GM23338 (cell line): ENCODE measurements around the gene EDA. TPM values are rescaled to one million over a fixed set of nuclear protein-coding genes. Genes with fewer than 3 reads are reported as not detected.

Source experiments
- ATAC-seq: fragments of 200-7000 bp; cut with Tn5 transposase; 3 replicates; pipeline ENCODE4 v1.9.1; 2020
- DNase-seq: peaks from one replicate; pipeline ENCODE4 v3.0.0-alpha.2; 2015; ENCODE audit warnings: low spot score
- H2AFZ ChIP-seq: fragments of 200-600 bp; sonication (generic); 2 replicates; pipeline ENCODE4 v1.8.0; 2016; ENCODE audit warnings: antibody characterized with exemption, mild to moderate bottlenecking, moderate library complexity
- H3F3A ChIP-seq: fragments of 200-600 bp; sonication (generic); replicated peaks from 2 replicates; pipeline ENCODE4 v1.8.0; 2017; ENCODE audit warnings: antibody characterized with exemption, mixed run types, low read depth
- H3K27ac ChIP-seq: fragments of 200-600 bp; sonication (generic); 2 replicates; pipeline ENCODE4 v1.6.1; 2016; ENCODE audit warnings: low read depth
- H3K27me3 ChIP-seq: fragments of 200-600 bp; sonication (generic); 2 replicates; pipeline ENCODE4 v1.8.0; 2016; ENCODE audit warnings: mild to moderate bottlenecking, mixed run types, moderate library complexity; ENCODE audit not compliant: insufficient read depth
- H3K36me3 ChIP-seq: fragments of 200-600 bp; sonication (generic); 2 replicates; pipeline ENCODE4 v1.8.0; 2016; ENCODE audit warnings: mild to moderate bottlenecking; ENCODE audit not compliant: insufficient read depth
- H3K4me1 ChIP-seq: fragments of 200-600 bp; sonication (generic); 2 replicates; pipeline ENCODE4 v1.8.0; 2016; ENCODE audit warnings: mild to moderate bottlenecking, moderate library complexity; ENCODE audit not compliant: insufficient read depth
- H3K4me2 ChIP-seq: fragments of 200-600 bp; sonication (generic); 2 replicates; pipeline ENCODE4 v1.7.1; 2017; ENCODE audit warnings: mixed run types
- H3K4me3 ChIP-seq: fragments of 200-600 bp; sonication (generic); 2 replicates; pipeline ENCODE4 v1.6.1; 2016; ENCODE audit warnings: mixed run types
- H3K79me2 ChIP-seq: fragments of 200-600 bp; sonication (generic); replicated peaks from 2 replicates; pipeline ENCODE4 v1.8.0; 2017; ENCODE audit warnings: mild to moderate bottlenecking; ENCODE audit not compliant: insufficient read depth
- H3K9me2 ChIP-seq: fragments of 200-600 bp; sonication (generic); 2 replicates; pipeline ENCODE4 v1.8.0; 2017; ENCODE audit not compliant: insufficient read depth
- H4K20me1 ChIP-seq: fragments of 200-600 bp; sonication (generic); replicated peaks from 2 replicates; pipeline ENCODE4 v1.8.0; 2017; ENCODE audit warnings: mild to moderate bottlenecking; ENCODE audit not compliant: insufficient read depth
- H3K27ac Mint-ChIP-seq: 2 replicates; pipeline ENCODE4 v1.8.0; 2020; ENCODE audit warnings: inconsistent platforms, mild to moderate bottlenecking, moderate library complexity, mixed read lengths
- H3K27me3 Mint-ChIP-seq: 3 replicates; pipeline ENCODE4 v1.8.0; 2022; ENCODE audit warnings: low read depth, mild to moderate bottlenecking, moderate library complexity, mixed read lengths, inconsistent platforms; ENCODE audit not compliant: insufficient read depth, poor library complexity
- H3K36me3 Mint-ChIP-seq: 3 replicates; pipeline ENCODE4 v1.8.0; 2021; ENCODE audit warnings: low read depth, mild to moderate bottlenecking, inconsistent platforms, moderate library complexity, mixed read lengths
- H3K4me1 Mint-ChIP-seq: 3 replicates; pipeline ENCODE4 v1.8.0; 2020; ENCODE audit warnings: mild to moderate bottlenecking, inconsistent platforms, mixed read lengths
- H3K4me3 Mint-ChIP-seq: 3 replicates; pipeline ENCODE4 v1.8.0; 2021; ENCODE audit warnings: moderate library complexity, mild to moderate bottlenecking, inconsistent platforms, mixed read lengths
- H3K9me3 Mint-ChIP-seq: 3 replicates; pipeline ENCODE4 v1.8.0; 2020; ENCODE audit warnings: moderate library complexity, mild to moderate bottlenecking, inconsistent platforms, mixed read lengths
- CREB1 ChIP-seq: fragments of 250-450 bp; sonication (Bioruptor Pico); IDR thresholded peaks from 2 replicates; pipeline ENCODE4 v1.5.0; 2020; ENCODE audit warnings: low read depth, mild to moderate bottlenecking, moderate library complexity
- EZH2 ChIP-seq: fragments of 200-600 bp; sonication (generic); IDR thresholded peaks from one replicate; pipeline ENCODE4 v1.8.0; 2017; ENCODE audit warnings: antibody characterized with exemption, mild to moderate bottlenecking, low read depth; ENCODE audit not compliant: unreplicated experiment
- EZH2phosphoT487 ChIP-seq: fragments of 200-600 bp; sonication (generic); IDR thresholded peaks from one replicate; pipeline ENCODE4 v1.8.1; 2018; ENCODE audit warnings: antibody characterized with exemption; ENCODE audit not compliant: unreplicated experiment
- JUNB ChIP-seq: IDR thresholded peaks from one replicate; pipeline ENCODE4 v1.6.1; 2016; ENCODE audit warnings: antibody characterized with exemption; ENCODE audit not compliant: unreplicated experiment
- NANOG ChIP-seq: IDR thresholded peaks from 2 replicates; pipeline ENCODE4 v1.6.1; 2016; ENCODE audit warnings: antibody characterized with exemption, borderline replicate concordance
- POLR2AphosphoS5 ChIP-seq: IDR thresholded peaks from 2 replicates; pipeline ENCODE4 v1.6.1; 2016; ENCODE audit warnings: antibody characterized with exemption, low read depth
- STAT1 ChIP-seq: IDR thresholded peaks from one replicate; pipeline ENCODE4 v1.6.1; 2016; ENCODE audit warnings: antibody characterized with exemption; ENCODE audit not compliant: unreplicated experiment
- ZNF114 ChIP-seq: fragments of 250-450 bp; sonication (Bioruptor Pico); IDR thresholded peaks from 2 replicates; pipeline ENCODE4 v1.5.0; 2020; ENCODE audit warnings: mild to moderate bottlenecking, moderate library complexity
- ZNF331 ChIP-seq: fragments of 250-450 bp; sonication (Bioruptor Pico); IDR thresholded peaks from 2 replicates; pipeline ENCODE4 v1.5.0; 2020; ENCODE audit warnings: low read depth, mild to moderate bottlenecking, moderate library complexity
- polyA plus RNA-seq: library from polyadenylated mRNA; unstranded; fragments of >200 nt; fragmentation: Nextera tagmentation; extraction: Ambion mirVana; gene quantifications from 2 replicates; pipeline ENCODE4 v1.2.1, GENCODE V29; 2016
- total RNA-seq: library from RNA; depleted of rRNA; stranded (reverse); fragments of >200 nt; shearing (Covaris generic); gene quantifications from 2 replicates; pipeline ENCODE4 v1.2.3, GENCODE V29; 2014
- TF ChIP-seq, protein P1 (sequence below), 2 experiments: fragments of 200-600 bp in 1 of 2; sonication (generic) in 1 of 2; conservative IDR thresholded peaks; 2 replicates each; pipeline versions ENCODE4 v1.5.1 to v1.6.1; 2016 to 2017; ENCODE audit warnings: antibody characterized with exemption in 2 of 2, low read depth in 2 of 2, mild to moderate bottlenecking in 2 of 2, moderate library complexity in 1 of 2
- TF ChIP-seq, protein P2 (sequence below): fragments of 250-450 bp; sonication (Bioruptor Pico); IDR thresholded peaks from 2 replicates; pipeline ENCODE4 v1.5.0; 2020; ENCODE audit warnings: mild to moderate bottlenecking, moderate library complexity
- TF ChIP-seq, protein P3 (sequence below): IDR thresholded peaks from 2 replicates; pipeline ENCODE4 v1.6.1; 2016; ENCODE audit warnings: antibody characterized with exemption
- TF ChIP-seq, protein P4 (sequence below): IDR thresholded peaks from one replicate; pipeline ENCODE4 v1.6.1; 2018; ENCODE audit warnings: antibody characterized with exemption; ENCODE audit not compliant: unreplicated experiment

EDA gene
- total and polyA plus RNA-seq, 2 experiments from 2014 or later = 6.6 to 19.6 TPM

DNA sequence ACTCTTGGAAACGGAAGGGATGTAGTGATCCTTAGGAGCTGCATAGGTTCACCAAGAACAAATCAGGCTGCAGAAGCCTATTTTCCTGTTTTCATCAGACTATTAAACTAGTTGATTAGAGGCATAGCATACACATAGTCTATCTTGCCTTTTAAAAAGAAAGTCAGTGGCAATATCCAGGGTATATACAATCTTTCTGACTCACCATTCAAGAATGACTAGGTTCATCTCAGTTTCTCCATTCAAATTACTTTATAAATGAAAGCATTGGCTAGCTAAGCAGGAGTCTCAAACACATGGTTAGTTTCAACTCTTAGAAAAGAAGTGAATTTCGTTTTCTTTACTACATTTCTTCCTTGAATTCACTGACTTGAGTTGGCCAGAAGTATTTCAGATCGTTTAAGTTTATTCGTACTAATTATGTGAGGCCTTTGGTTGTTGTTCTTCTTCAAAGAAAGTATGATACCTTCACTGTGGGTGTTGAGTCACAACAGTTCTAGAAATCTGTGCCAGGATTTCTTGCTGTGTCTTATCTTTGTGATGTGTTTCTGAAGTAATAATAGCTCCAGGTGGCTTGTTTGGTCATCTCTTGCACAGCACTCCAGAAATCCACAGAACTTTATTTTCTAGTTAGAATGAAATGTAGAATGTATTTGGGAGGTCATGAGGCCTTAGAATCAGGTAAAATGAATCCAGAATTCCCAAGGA, 345.6 kb downstream of the EDA start:
- H3K36me3 Mint-ChIP-seq = no peaks in the 10 kb centered on the region
- H4K20me1 ChIP-seq = no peaks in the 10 kb centered on the region
- no peaks in the 10 kb centered on the region for H3K4me1 Mint-ChIP-seq
- H3K9me2 ChIP-seq = 0 out of 2 replicates have a peak, but pooled peaks cover 3% of the 10 kb centered on the region
- ATAC-seq (no peak), DNase-seq (no peak)
- H3K27me3 ChIP-seq = no peaks in the 10 kb centered on the region
- H3F3A ChIP-seq = no peaks in the 10 kb centered on the region
- no peaks in the 10 kb centered on the region for H3K79me2 ChIP-seq
- no peak overlapping the region for H3K27ac ChIP-seq
- no peaks in the 10 kb centered on the region for H3K27me3 Mint-ChIP-seq
- no peaks in the 10 kb centered on the region for H3K36me3 ChIP-seq
- H3K4me1 ChIP-seq = peaks cover 7% of the 10 kb centered on the region; the same call in 1 of the 2 replicates
- no peak overlapping the region for H3K27ac Mint-ChIP-seq
- H3K4me3 ChIP-seq = no peak overlapping the region
- TF ChIP-seq, protein P1, sequence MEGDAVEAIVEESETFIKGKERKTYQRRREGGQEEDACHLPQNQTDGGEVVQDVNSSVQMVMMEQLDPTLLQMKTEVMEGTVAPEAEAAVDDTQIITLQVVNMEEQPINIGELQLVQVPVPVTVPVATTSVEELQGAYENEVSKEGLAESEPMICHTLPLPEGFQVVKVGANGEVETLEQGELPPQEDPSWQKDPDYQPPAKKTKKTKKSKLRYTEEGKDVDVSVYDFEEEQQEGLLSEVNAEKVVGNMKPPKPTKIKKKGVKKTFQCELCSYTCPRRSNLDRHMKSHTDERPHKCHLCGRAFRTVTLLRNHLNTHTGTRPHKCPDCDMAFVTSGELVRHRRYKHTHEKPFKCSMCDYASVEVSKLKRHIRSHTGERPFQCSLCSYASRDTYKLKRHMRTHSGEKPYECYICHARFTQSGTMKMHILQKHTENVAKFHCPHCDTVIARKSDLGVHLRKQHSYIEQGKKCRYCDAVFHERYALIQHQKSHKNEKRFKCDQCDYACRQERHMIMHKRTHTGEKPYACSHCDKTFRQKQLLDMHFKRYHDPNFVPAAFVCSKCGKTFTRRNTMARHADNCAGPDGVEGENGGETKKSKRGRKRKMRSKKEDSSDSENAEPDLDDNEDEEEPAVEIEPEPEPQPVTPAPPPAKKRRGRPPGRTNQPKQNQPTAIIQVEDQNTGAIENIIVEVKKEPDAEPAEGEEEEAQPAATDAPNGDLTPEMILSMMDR (conservative IDR thresholded peaks at IDR 0.05; ENCODE audit: low read depth in 2 of 2) = no peak
- no peak for TF ChIP-seq ZNF114 (CRISPR knock-in tag)
- TF ChIP-seq, protein P2, sequence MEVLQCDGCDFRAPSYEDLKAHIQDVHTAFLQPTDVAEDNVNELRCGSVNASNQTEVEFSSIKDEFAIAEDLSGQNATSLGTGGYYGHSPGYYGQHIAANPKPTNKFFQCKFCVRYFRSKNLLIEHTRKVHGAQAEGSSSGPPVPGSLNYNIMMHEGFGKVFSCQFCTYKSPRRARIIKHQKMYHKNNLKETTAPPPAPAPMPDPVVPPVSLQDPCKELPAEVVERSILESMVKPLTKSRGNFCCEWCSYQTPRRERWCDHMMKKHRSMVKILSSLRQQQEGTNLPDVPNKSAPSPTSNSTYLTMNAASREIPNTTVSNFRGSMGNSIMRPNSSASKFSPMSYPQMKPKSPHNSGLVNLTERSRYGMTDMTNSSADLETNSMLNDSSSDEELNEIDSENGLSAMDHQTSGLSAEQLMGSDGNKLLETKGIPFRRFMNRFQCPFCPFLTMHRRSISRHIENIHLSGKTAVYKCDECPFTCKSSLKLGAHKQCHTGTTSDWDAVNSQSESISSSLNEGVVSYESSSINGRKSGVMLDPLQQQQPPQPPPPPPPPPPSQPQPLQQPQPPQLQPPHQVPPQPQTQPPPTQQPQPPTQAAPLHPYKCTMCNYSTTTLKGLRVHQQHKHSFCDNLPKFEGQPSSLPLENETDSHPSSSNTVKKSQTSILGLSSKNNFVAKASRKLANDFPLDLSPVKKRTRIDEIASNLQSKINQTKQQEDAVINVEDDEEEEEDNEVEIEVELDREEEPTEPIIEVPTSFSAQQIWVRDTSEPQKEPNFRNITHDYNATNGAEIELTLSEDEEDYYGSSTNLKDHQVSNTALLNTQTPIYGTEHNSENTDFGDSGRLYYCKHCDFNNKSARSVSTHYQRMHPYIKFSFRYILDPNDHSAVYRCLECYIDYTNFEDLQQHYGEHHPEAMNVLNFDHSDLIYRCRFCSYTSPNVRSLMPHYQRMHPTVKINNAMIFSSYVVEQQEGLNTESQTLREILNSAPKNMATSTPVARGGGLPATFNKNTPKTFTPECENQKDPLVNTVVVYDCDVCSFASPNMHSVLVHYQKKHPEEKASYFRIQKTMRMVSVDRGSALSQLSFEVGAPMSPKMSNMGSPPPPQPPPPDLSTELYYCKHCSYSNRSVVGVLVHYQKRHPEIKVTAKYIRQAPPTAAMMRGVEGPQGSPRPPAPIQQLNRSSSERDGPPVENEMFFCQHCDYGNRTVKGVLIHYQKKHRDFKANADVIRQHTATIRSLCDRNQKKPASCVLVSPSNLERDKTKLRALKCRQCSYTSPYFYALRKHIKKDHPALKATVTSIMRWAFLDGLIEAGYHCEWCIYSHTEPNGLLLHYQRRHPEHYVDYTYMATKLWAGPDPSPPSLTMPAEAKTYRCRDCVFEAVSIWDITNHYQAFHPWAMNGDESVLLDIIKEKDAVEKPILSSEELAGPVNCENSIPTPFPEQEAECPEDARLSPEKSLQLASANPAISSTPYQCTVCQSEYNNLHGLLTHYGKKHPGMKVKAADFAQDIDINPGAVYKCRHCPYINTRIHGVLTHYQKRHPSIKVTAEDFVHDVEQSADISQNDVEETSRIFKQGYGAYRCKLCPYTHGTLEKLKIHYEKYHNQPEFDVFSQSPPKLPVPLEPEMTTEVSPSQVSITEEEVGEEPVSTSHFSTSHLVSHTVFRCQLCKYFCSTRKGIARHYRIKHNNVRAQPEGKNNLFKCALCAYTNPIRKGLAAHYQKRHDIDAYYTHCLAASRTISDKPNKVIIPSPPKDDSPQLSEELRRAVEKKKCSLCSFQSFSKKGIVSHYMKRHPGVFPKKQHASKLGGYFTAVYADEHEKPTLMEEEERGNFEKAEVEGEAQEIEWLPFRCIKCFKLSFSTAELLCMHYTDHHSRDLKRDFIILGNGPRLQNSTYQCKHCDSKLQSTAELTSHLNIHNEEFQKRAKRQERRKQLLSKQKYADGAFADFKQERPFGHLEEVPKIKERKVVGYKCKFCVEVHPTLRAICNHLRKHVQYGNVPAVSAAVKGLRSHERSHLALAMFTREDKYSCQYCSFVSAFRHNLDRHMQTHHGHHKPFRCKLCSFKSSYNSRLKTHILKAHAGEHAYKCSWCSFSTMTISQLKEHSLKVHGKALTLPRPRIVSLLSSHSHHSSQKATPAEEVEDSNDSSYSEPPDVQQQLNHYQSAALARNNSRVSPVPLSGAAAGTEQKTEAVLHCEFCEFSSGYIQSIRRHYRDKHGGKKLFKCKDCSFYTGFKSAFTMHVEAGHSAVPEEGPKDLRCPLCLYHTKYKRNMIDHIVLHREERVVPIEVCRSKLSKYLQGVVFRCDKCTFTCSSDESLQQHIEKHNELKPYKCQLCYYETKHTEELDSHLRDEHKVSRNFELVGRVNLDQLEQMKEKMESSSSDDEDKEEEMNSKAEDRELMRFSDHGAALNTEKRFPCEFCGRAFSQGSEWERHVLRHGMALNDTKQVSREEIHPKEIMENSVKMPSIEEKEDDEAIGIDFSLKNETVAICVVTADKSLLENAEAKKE = no peak
- no peak for TF ChIP-seq EZH2phosphoT487
- no peak for TF ChIP-seq POLR2AphosphoS5
- TF ChIP-seq, protein P3, sequence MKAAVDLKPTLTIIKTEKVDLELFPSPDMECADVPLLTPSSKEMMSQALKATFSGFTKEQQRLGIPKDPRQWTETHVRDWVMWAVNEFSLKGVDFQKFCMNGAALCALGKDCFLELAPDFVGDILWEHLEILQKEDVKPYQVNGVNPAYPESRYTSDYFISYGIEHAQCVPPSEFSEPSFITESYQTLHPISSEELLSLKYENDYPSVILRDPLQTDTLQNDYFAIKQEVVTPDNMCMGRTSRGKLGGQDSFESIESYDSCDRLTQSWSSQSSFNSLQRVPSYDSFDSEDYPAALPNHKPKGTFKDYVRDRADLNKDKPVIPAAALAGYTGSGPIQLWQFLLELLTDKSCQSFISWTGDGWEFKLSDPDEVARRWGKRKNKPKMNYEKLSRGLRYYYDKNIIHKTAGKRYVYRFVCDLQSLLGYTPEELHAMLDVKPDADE = no peak
- TF ChIP-seq JUNB = no peak
- TF ChIP-seq, protein P4, sequence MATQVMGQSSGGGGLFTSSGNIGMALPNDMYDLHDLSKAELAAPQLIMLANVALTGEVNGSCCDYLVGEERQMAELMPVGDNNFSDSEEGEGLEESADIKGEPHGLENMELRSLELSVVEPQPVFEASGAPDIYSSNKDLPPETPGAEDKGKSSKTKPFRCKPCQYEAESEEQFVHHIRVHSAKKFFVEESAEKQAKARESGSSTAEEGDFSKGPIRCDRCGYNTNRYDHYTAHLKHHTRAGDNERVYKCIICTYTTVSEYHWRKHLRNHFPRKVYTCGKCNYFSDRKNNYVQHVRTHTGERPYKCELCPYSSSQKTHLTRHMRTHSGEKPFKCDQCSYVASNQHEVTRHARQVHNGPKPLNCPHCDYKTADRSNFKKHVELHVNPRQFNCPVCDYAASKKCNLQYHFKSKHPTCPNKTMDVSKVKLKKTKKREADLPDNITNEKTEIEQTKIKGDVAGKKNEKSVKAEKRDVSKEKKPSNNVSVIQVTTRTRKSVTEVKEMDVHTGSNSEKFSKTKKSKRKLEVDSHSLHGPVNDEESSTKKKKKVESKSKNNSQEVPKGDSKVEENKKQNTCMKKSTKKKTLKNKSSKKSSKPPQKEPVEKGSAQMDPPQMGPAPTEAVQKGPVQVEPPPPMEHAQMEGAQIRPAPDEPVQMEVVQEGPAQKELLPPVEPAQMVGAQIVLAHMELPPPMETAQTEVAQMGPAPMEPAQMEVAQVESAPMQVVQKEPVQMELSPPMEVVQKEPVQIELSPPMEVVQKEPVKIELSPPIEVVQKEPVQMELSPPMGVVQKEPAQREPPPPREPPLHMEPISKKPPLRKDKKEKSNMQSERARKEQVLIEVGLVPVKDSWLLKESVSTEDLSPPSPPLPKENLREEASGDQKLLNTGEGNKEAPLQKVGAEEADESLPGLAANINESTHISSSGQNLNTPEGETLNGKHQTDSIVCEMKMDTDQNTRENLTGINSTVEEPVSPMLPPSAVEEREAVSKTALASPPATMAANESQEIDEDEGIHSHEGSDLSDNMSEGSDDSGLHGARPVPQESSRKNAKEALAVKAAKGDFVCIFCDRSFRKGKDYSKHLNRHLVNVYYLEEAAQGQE = no peak
- no peak for TF ChIP-seq EZH2
- TF ChIP-seq NANOG = no peak
- TF ChIP-seq STAT1 = no peak
- TF ChIP-seq ZNF331 = no peak
- TF ChIP-seq CREB1 = no peak
- no peak overlapping the region for H2AFZ ChIP-seq
- no peak overlapping the region for H3K4me3 Mint-ChIP-seq
- H3K9me3 Mint-ChIP-seq = no peaks in the 10 kb centered on the region
- no peak overlapping the region for H3K4me2 ChIP-seq
